NCI-H1048 (cell line): ENCODE data around the gene ARHGAP1.

Experiments used
- DNase-seq: peaks from one replicate; lab custom pipeline; 2025; lab: John Stamatoyannopoulos, UW

Gene ARHGAP1

DNA sequence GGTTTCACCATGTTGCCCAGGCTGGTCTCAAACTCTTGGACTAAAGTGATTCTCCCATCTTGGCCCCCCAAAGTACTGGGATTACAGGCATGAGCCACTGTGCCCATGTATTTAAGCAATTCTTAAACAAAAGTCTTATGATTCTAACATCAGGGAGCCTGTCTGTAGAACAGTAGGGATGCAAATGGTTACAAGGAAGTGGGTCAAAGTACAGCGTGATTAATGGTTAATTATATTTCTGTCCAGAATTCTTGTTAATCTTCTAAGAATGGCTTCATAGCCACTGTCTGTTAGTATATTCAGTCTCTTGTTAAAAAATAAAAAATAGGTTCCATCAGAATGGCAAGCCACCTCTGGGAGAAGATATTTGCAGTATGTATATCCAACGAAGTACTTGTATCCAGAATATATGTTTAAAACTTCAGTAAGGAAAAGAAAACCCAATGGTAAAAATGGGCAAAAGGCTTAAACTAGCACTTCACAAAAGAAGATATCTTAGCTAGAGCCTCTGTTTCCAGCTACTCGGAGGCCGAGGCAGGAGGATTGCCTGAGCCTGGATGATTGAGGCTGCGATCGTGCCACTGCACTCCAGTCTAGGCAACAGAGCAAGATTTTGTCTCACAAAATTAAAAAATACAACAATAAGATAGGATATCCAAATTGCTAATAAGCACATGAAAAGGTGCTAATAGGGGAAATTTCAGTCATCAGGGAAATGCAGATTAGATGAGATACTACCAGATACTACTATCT, 60.2 kb downstream of the ARHGAP1 start:
- no peak for DNase-seq

DNA sequence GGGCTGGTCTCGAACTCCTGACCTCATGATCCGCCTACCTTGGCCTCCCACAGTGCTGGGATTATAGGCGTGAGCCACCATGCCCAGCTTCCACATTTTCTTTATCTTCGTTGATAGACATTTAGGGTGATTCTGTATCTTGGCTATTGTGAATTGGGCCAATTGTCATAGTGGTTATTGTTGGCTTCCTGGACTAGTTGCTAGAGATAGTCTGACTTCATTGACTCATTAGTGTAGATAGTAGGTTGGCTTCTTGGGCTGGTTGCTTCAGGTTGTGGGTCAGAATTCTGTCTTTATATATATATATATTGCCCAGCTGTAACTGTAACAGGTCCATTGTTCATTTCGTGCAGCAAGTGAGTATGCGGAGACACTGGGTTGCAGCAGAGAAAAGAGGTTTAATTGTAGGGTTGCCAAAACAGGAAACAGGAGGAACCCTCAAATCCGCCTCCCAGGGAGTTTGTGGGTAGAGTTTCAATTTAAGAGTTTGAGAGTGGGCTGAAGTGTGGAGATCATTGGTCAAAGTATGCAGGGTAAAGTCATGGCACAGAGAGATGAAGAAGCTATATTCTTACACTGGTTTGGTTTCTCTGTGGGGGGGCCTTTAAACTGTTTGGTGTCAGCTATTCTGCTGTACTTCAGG, 61.1 kb downstream of the ARHGAP1 start:
- DNase-seq: no peak

DNA sequence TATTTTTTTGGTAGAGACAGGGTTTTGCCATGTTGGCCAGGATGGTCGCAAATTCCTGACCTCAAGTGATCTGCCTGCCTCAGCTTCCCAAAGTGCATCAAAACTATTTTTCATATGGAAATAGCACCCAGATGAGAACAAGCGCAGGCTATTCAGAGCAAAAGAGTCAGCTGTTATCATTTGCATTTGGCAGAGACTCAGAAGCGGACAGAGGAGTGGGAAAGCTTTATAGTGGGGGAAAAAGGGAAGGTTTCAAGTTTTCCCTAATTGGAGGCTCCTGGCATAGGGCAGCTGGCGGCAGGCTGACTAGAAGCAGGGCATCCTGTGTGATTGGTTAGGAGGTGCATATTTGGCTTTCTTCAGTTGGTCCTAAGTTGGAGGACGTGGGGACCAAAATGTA, 62.9 kb downstream of the ARHGAP1 start:
- no peak for DNase-seq

DNA sequence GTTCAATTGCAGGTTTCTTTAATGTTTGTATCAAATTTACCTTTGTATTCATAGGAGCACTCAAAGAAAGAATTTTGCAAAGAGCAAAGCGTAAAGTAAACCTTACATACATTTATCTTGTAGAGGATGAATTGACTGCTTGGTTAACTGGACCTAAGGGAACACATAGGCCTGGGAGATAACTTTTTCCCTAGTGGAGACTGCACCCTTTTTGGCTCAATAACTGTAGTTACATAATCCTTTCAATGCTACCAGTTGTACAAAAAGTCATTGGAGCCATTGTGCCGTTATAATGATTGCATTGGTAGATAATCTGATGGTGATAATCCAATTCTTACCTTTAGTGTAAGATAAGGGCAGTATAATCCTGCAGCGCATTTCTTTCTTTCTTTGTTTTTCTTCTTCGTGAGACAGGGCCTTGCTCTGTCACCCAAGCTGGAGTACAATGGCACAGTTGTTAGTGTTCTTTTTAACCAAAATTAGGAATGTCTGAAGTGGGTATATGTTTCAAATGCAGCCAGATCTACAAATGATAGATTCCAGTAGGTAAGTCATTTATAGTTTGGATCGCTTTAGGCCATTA, 64.8 kb downstream of the ARHGAP1 start:
- no peak for DNase-seq

DNA sequence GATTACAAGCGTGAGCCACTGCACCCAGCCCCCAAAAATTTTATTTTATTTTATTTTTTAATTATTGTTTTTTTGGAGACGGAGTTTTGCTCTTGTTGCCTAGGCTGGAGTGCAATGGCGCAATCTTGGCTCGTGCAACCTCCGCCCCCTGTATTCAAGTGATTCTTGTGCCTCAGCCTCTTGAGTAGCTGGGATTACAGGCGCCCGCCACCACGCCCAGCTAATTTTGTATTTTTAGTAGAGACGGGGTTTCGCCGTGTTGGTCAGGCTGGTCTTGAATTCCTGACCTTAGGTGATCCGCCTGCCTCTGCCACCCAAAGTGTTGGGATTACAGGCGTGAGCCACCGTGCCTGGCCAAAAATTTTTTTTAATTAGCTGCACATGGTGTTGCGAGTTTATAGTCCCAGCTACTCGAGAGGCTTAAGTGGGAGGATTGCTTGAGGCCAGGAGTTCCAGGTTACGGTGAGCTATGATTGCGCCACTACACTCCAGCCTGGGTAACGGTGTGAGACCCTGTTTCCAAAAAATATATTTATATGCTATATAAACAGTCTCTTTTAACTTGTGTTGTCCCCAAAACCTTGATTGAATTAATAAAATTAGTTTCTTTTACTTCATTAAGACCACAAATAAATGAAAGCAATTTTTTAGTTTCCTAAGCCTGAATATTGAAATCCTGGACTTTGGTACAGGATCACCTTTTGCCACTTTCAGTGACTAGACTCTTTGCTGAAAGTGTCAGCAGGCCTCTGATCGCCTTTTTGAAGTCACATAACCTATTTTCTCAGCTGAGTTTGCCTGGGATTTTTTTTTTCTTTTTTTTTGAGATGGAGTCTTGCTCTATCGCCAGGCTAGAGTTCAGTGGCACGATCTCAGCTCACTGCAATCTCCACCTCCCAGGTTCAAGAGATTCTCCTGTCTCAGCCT, 66.9 kb downstream of the ARHGAP1 start:
- no peak for DNase-seq

DNA sequence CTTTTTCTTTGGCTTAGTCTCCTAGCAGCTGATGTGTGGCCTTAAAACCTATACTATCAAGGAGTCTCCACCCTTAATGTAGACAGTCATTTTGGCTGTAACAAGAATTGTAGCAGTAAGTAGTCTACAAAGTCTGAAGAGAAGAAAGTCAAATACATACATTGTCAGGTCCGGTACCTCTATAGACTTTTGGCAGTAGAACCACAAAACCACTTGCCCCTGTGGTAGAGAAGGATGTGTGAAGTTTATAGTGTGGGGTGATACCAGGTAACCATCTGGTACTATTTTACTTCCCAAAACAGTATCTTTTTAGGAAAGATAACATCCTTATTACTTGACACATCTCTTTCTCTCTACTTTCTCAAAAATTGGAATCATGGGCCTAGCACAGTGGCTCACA, 67.9 kb downstream of the ARHGAP1 start:
- no peak for DNase-seq

DNA sequence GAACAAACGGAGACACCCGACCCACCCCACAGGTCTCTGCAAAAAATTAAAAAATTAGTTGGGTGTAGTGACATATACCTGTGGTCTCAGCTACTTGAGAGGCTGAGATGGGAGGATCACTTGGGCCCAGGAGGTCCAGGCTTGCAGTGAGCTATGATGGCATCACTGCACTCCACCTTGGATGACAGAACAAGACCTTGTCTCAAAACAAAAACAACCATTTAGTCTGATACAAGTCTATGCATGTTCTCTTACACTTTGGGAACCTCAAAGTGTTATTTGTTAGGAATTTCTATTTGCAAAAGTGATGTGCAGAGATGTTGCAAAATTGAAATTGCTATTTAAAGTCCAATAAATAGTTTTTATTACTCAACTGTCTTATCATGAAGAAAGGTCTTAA, 68.7 kb downstream of the ARHGAP1 start:
- DNase-seq: no peak

DNA sequence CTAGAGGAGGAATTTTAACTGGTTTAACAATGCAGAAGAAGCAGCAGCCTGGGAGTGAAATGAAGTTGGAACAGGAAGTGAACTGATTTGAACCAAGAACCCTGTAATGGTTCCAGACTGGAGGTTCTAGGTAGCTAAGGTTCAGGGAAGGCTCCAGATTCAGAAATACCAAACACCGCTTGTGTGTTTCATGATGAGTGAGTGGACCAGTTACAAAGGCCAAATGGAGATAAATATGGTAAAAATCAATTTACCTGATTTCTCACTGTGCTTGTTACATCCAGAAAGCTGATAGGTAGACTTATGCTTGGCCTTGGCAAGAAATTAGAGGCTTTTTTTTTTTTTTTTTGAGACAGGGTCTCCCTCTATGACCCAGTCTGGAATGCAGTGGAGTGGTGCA, 70.2 kb downstream of the ARHGAP1 start:
- DNase-seq: no peak

DNA sequence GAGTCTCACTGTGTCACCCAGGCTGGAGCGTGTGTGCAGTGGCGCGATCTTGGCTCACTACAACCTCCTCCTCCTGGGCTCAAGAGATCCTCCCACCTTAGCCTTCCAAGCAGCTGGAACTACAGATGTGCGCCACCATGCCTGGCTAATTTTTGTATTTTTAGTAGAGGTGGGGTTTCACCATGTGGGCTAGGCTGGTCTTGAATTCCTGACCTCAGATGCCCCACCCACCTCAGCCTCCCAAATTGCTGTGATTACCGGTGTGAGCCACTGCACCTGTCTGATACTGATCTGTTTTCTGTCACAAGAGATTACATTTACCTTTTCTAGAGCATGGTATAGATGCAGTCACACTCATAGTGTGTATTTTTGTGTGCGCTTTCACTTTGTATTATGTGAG, 71.5 kb downstream of the ARHGAP1 start:
- DNase-seq: no peak
